Endometrium (tissue), 2 donors: ENCODE measurements around the gene CYB5R4.
"Not testable (repeated sequence)": the region's sequence is repeated elsewhere in the genome, so short reads cannot be mapped to it uniquely, and the experiment has no call there.

Experiments
- FAIRE-seq: peaks from 2 replicates; lab custom pipeline; 2012; peaks lifted over from hg19 to GRCh38; lab: Jason Lieb, UNC
- donor health status: control.
- donor health status: control.

Gene CYB5R4

GRCh38 chr6:83908813-83909212 lies 49.3 kb downstream of the CYB5R4 start:
- FAIRE-seq: no peak

- no peak for FAIRE-seq
Observed at GRCh38 chr6:83911278-83911677, 51.8 kb downstream of the CYB5R4 start.

GRCh38 chr6:83914953-83915352 lies 55.5 kb downstream of the CYB5R4 start:
- FAIRE-seq: no peak

GRCh38 chr6:83917001-83917400 lies 57.5 kb downstream of the CYB5R4 start:
- no peak for FAIRE-seq

GRCh38 chr6:83920017-83920416 lies 60.5 kb downstream of the CYB5R4 start:
- FAIRE-seq: no peak

- FAIRE-seq: no peak
Observed at GRCh38 chr6:83921315-83921714, 61.8 kb downstream of the CYB5R4 start.

- no peak for FAIRE-seq
Observed at GRCh38 chr6:83927470-83927869, 68.0 kb downstream of the CYB5R4 start.

GRCh38 chr6:83928286-83928685 lies 68.8 kb downstream of the CYB5R4 start:
- FAIRE-seq: no peak

- FAIRE-seq: not testable (repeated sequence)
Observed at GRCh38 chr6:83946201-83946833, 86.8 kb downstream of the CYB5R4 start.

- FAIRE-seq: not testable (repeated sequence)
Observed at GRCh38 chr6:83947983-83948382, 88.5 kb downstream of the CYB5R4 start.

GRCh38 chr6:83948851-83949250 lies 89.4 kb downstream of the CYB5R4 start:
- FAIRE-seq: no peak

- not testable (repeated sequence) for FAIRE-seq
Observed at GRCh38 chr6:83951423-83951822, 91.9 kb downstream of the CYB5R4 start.

- FAIRE-seq: no peak
Observed at GRCh38 chr6:83952830-83953229, 93.3 kb downstream of the CYB5R4 start.

GRCh38 chr6:83954371-83954770 lies 94.9 kb downstream of the CYB5R4 start:
- FAIRE-seq: no peak

GRCh38 chr6:83958241-83958685 lies 98.8 kb downstream of the CYB5R4 start:
- FAIRE-seq: no peak

- FAIRE-seq: no peak
Observed at GRCh38 chr6:83960664-83961063, 101.2 kb downstream of the CYB5R4 start.

- FAIRE-seq: no peak
Observed at GRCh38 chr6:83962582-83962981, 103.1 kb downstream of the CYB5R4 start.

- no peak for FAIRE-seq
Observed at GRCh38 chr6:83966539-83966938, 107.0 kb downstream of the CYB5R4 start.

GRCh38 chr6:83970582-83970981 lies 111.1 kb downstream of the CYB5R4 start:
- FAIRE-seq: no peak

- FAIRE-seq: no peak
Observed at GRCh38 chr6:83974409-83975050, 115.0 kb downstream of the CYB5R4 start.

GRCh38 chr6:83976037-83976755 lies 116.7 kb downstream of the CYB5R4 start:
- FAIRE-seq: no peak

GRCh38 chr6:83976871-83977270 lies 117.4 kb downstream of the CYB5R4 start:
- FAIRE-seq: no peak

GRCh38 chr6:83978324-83978734 lies 118.8 kb downstream of the CYB5R4 start:
- no peak for FAIRE-seq
